DOHH2 (cell line): Measurements from ENCODE around the gene DDX41.
"Not testable (repeated sequence)": the region's sequence is repeated elsewhere in the genome, so short reads cannot be mapped to it uniquely, and the experiment has no call there.

Source experiments
- H3F3A ChIP-seq: fragments of 200-600 bp; sonication (generic), shearing (Covaris generic); 2 replicates; pipeline ENCODE4 v1.6.0; 2016; ENCODE audit warnings: antibody characterized with exemption, mild to moderate bottlenecking; ENCODE audit not compliant: control insufficient read depth, insufficient read depth
- H3K27ac ChIP-seq: fragments of 200-600 bp; sonication (generic); 2 replicates; pipeline ENCODE4 v1.5.1; 2014; ENCODE audit warnings: low read depth, mild to moderate bottlenecking, low read length, moderate library complexity
- H3K27me3 ChIP-seq: fragments of 200-600 bp; sonication (generic); 2 replicates; pipeline ENCODE4 v1.6.1; 2014; ENCODE audit warnings: mild to moderate bottlenecking, low read length, mixed read lengths; ENCODE audit not compliant: control insufficient read depth
- H3K36me3 ChIP-seq: fragments of 200-600 bp; sonication (generic); 2 replicates; pipeline ENCODE4 v1.6.1; 2014; ENCODE audit warnings: mild to moderate bottlenecking, low read length, moderate library complexity, mixed read lengths; ENCODE audit not compliant: control insufficient read depth
- H3K4me1 ChIP-seq: fragments of 200-600 bp; sonication (generic); 2 replicates; pipeline ENCODE4 v1.6.1; 2014; ENCODE audit warnings: mild to moderate bottlenecking, low read length, mixed read lengths; ENCODE audit not compliant: control insufficient read depth
- H3K4me2 ChIP-seq: fragments of 200-600 bp; sonication (generic); 2 replicates; pipeline ENCODE4 v1.6.0; 2014; ENCODE audit warnings: mild to moderate bottlenecking, low read length, moderate library complexity
- H3K4me3 ChIP-seq: fragments of 200-600 bp; sonication (generic); 2 replicates; pipeline ENCODE4 v1.5.1; 2014; ENCODE audit warnings: mild to moderate bottlenecking, low read length, mixed read lengths
- H3K79me2 ChIP-seq: fragments of 200-600 bp; sonication (generic); 2 replicates; pipeline ENCODE4 v1.6.1; 2014; ENCODE audit warnings: mild to moderate bottlenecking, low read length, mixed read lengths; ENCODE audit not compliant: control insufficient read depth
- H3K9me2 ChIP-seq: fragments of 200-600 bp; sonication (generic); replicated peaks from 2 replicates; pipeline ENCODE4 v1.6.1; 2014; ENCODE audit warnings: mild to moderate bottlenecking, low read length, mixed read lengths; ENCODE audit not compliant: control insufficient read depth
- H3K9me3 ChIP-seq: fragments of 200-600 bp; sonication (generic); 2 replicates; pipeline ENCODE4 v1.6.1; 2014; ENCODE audit warnings: antibody characterized with exemption, low read length, mixed read lengths; ENCODE audit not compliant: control insufficient read depth, insufficient read depth
- H4K20me1 ChIP-seq: fragments of 200-600 bp; sonication (generic); 2 replicates; pipeline ENCODE4 v1.6.0; 2014; ENCODE audit warnings: low read depth, mild to moderate bottlenecking, antibody characterized with exemption, low read length, moderate library complexity; ENCODE audit not compliant: control insufficient read depth, insufficient read depth
- CTCF ChIP-seq: fragments of 200-600 bp; sonication (generic); IDR thresholded peaks from one replicate; pipeline ENCODE4 v1.5.1; 2014; ENCODE audit warnings: antibody characterized with exemption, mild to moderate bottlenecking, low read depth, low read length; ENCODE audit not compliant: poor library complexity, severe bottlenecking
- EZH2phosphoT487 ChIP-seq: fragments of 200-600 bp; sonication (generic); IDR thresholded peaks from 2 replicates; pipeline ENCODE4 v1.6.1; 2017; ENCODE audit warnings: borderline replicate concordance, mild to moderate bottlenecking, antibody characterized with exemption, low read length, moderate library complexity, mixed read lengths

Gene DDX41

DNA sequence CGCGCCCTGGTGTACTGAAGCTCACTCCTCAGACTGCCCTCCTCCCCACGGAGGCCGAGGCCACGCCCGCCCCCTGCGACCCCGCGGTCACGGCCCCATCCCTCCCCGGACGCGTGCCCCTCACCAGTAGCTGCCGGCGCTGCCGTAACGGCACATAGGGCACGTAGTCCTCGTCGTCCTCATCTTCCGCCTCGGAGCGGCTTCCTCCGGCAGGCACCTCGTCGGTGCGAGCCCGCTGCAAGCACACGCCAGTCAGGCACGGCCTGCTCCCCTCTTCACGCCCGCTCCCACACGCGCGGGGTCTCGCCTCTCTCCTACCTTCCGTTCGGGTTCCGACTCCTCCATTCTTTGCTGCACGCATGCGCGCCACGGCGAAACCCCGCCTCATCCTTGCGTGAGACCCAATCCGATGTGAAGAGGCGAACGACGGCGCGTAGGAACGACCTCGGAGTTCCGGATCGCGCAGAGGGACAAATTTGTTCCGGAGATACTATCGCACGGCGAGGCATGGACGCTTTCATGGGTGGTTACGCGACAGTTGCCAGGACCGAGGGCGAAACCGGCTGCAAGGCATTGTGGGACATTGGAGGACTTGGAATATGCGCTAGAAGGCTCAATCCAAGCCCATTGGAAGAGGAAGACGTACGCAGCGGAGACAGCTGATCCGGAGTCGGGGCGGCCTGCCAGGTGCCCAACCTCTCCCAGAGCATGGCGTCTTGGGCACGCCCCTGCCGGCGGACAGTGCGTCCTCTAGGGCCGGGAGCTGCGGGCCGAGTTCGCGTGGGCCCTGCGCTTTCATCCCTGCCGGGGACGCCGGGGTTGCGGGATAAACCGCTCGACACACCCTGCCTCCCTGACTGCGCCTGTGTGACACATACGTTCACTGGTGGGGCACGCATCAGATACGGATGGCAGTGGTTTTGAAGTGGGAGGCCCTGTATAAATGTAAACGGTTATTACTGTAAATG is at the start of gene DDX41:
Gene DDX41 (minus strand): TSS at position 361 of the 968 bp plus-strand sequence. CDS start 16 bp downstream, at position 345.
- Histone ChIP-seq H3K27ac (peak within 1 kb of the TSS; percentile 54), H4K20me1 (peaks cover 6% of the 10 kb centered on the region; the same call in 1 of the 2 replicates), H3K27me3 (no peaks in the 10 kb centered on the region), H3K4me2 (peak within 1 kb of the TSS; percentile 99), H3K36me3 (peaks cover 79% of the 10 kb centered on the region), H3K4me3 (peak within 1 kb of the TSS; percentile 87), H3F3A (0 out of 2 replicates have a peak, but pooled peaks cover 3% of the 10 kb centered on the region), H3K79me2 (peaks cover 63% of the 10 kb centered on the region), H3K9me3 (no peaks in the 10 kb centered on the region), H3K4me1 (peaks cover 53% of the 10 kb centered on the region), H3K9me2 (no peaks in the 10 kb centered on the region)
- TF ChIP-seq CTCF: no peak
- TF ChIP-seq EZH2phosphoT487: no peak

GRCh38 chr5:177565046-177565445 is 48.3 kb upstream of the DDX41 start:
- Histone ChIP-seq H3K4me2 (no peak overlapping the region), H3K36me3 (no peaks in the 10 kb centered on the region), H3K9me2 (no peaks in the 10 kb centered on the region), H3K9me3 (no peaks in the 10 kb centered on the region), H3K4me3 (no peak overlapping the region), H3K79me2 (no peaks in the 10 kb centered on the region), H3K27me3 (peaks cover 12% of the 10 kb centered on the region; the same call in 1 of the 2 replicates), H3K27ac (no peak overlapping the region), H3K4me1 (no peaks in the 10 kb centered on the region), H3F3A (no peaks in the 10 kb centered on the region), H4K20me1 (no peaks in the 10 kb centered on the region)
- no peak for TF ChIP-seq CTCF
- TF ChIP-seq EZH2phosphoT487: no peak

- H3K4me2 ChIP-seq, H3K4me3 ChIP-seq, H3K36me3 ChIP-seq, H4K20me1 ChIP-seq, H3F3A ChIP-seq, H3K9me3 ChIP-seq, H3K27me3 ChIP-seq, H3K27ac ChIP-seq, H3K9me2 ChIP-seq, H3K79me2 ChIP-seq: not testable (repeated sequence)
- H3K4me1 ChIP-seq: peaks cover 12% of the 10 kb centered on the region
Measured at GRCh38 chr5:177559446-177559941, 42.7 kb upstream of the DDX41 start.

GRCh38 chr5:177557796-177558195 is 41.0 kb upstream of the DDX41 start:
- peaks cover 19% of the 10 kb centered on the region for H3K79me2 ChIP-seq
- H3K27ac ChIP-seq: no peak overlapping the region
- peaks cover 19% of the 10 kb centered on the region for H3K4me1 ChIP-seq
- H3K36me3 ChIP-seq: peaks cover 4% of the 10 kb centered on the region
- H3K4me3 ChIP-seq: no peak overlapping the region
- no peaks in the 10 kb centered on the region for H3K27me3 ChIP-seq
- H3K9me3 ChIP-seq: no peaks in the 10 kb centered on the region
- no peaks in the 10 kb centered on the region for H3K9me2 ChIP-seq
- no peak for TF ChIP-seq CTCF
- no peak for TF ChIP-seq EZH2phosphoT487
- H3K4me2 ChIP-seq: no peak overlapping the region
- no peaks in the 10 kb centered on the region; the same call in 1 of the 2 replicates for H3F3A ChIP-seq
- H4K20me1 ChIP-seq: peaks cover 8% of the 10 kb centered on the region
